Naive thymus-derived CD4-positive, alpha-beta T cell (primary cell): ENCODE measurements around the gene GORASP1. TPM values are rescaled to one million over a fixed set of nuclear protein-coding genes. Genes with fewer than 3 reads are reported as not detected.

Source experiments
- ATAC-seq: fragments of 150-1000 bp; cut with Tn5 transposase; 2 replicates; pipeline ENCODE4 v1.10.0; 2021; ENCODE audit warnings: mild to moderate bottlenecking, moderate library complexity
- CTCF ChIA-PET: fragments of 350-600 bp; sonication (Branson Sonifier 250); formaldehyde crosslinking; loops from one replicate; lab custom pipeline; 2021; ENCODE audit warnings: antibody characterized with exemption; lab: Charles Lee
- POLR2A ChIA-PET: fragments of 350-600 bp; sonication (Branson Sonifier 250); formaldehyde crosslinking; loops from one replicate; lab custom pipeline; 2021; ENCODE audit warnings: antibody characterized with exemption, inconsistent platforms; lab: Charles Lee
- DNase-seq, 9 donors: peaks; one replicate each; pipeline versions ENCODE4 v3.0.0 to v3.0.0-alpha.2; 2020 to 2022; ENCODE audit warnings: mixed read lengths in 1 of 9
- H3K27ac ChIP-seq: one replicate; pipeline ENCODE4 v1.7.0; 2013; ENCODE audit warnings: mild to moderate bottlenecking, low read depth, low read length, moderate library complexity
- H3K27me3 ChIP-seq, 2 donors: one replicate each; pipeline ENCODE4 v1.7.0; 2013; ENCODE audit warnings: low read length in 2 of 2, mild to moderate bottlenecking in 2 of 2, moderate library complexity in 2 of 2; ENCODE audit not compliant: control insufficient read depth in 2 of 2, insufficient read depth in 2 of 2
- H3K36me3 ChIP-seq, 3 experiments: 1 replicate in 2 of 3; 2 replicates in 1 of 3; pipeline ENCODE4 v1.7.0; 2013; ENCODE audit warnings: low read length in 3 of 3, mild to moderate bottlenecking in 3 of 3, moderate library complexity in 1 of 3; ENCODE audit not compliant: insufficient read depth in 3 of 3, control insufficient read depth in 2 of 3
- H3K4me1 ChIP-seq, 2 donors: one replicate each; pipeline ENCODE4 v1.7.0; 2013; ENCODE audit warnings: low read length in 2 of 2, mild to moderate bottlenecking in 2 of 2, moderate library complexity in 1 of 2; ENCODE audit not compliant: control insufficient read depth in 2 of 2, insufficient read depth in 2 of 2
- H3K4me3 ChIP-seq: 2 replicates; pipeline ENCODE4 v1.7.0; 2013; ENCODE audit warnings: mild to moderate bottlenecking, low read length
- H3K9me3 ChIP-seq, 3 experiments: 1 replicate in 2 of 3; 2 replicates in 1 of 3; pipeline ENCODE4 v1.7.0; 2013; ENCODE audit warnings: low read length in 3 of 3; ENCODE audit not compliant: control insufficient read depth in 2 of 3
- H3K27ac Mint-ChIP-seq, 9 donors: one replicate each; pipeline ENCODE4 v1.8.0; 2020 to 2022; ENCODE audit warnings: mixed read lengths in 9 of 9, mild to moderate bottlenecking in 8 of 9, moderate library complexity in 5 of 9, inconsistent platforms in 2 of 9
- H3K27me3 Mint-ChIP-seq, 5 donors: one replicate each; pipeline ENCODE4 v1.8.0; 2021 to 2022; ENCODE audit warnings: mixed read lengths in 5 of 5, mild to moderate bottlenecking in 1 of 5
- H3K36me3 Mint-ChIP-seq, 5 donors: one replicate each; pipeline ENCODE4 v1.8.0; 2020 to 2022; ENCODE audit warnings: mixed read lengths in 5 of 5, mild to moderate bottlenecking in 3 of 5, inconsistent platforms in 1 of 5
- H3K4me1 Mint-ChIP-seq, 7 donors: one replicate each; pipeline ENCODE4 v1.8.0; 2020 to 2022; ENCODE audit warnings: mixed read lengths in 7 of 7, mild to moderate bottlenecking in 3 of 7, inconsistent platforms in 1 of 7
- H3K4me3 Mint-ChIP-seq, 10 donors: one replicate each; pipeline ENCODE4 v1.8.0; 2020 to 2022; ENCODE audit warnings: mild to moderate bottlenecking in 10 of 10, mixed read lengths in 10 of 10, moderate library complexity in 6 of 10, inconsistent platforms in 2 of 10
- H3K9me3 Mint-ChIP-seq, 11 donors: one replicate each; pipeline ENCODE4 v1.8.0; 2020 to 2022; ENCODE audit warnings: mixed read lengths in 11 of 11, mild to moderate bottlenecking in 4 of 11, inconsistent platforms in 1 of 11, moderate library complexity in 1 of 11
- intact Hi-C, 2 donors: fragments of 100-400 bp; cut with micrococcal nuclease; formaldehyde crosslinking; loops; one replicate each; pipeline ENCODE4 v1.15.1; 2023
- microRNA-seq: library from miRNA; unstranded; fragments of <30 nt; microRNA quantifications from one replicate; pipeline ENCODE4 v1.2.0, GENCODE V29; 2022; ENCODE audit warnings: borderline microRNAs expressed
- polyA plus RNA-seq, 2 donors: library from polyadenylated mRNA; unstranded; fragments of 300-500 nt; fragmentation: Illumina TruSeq; gene quantifications; one replicate each; pipeline ENCODE4 v1.2.3, GENCODE V29; 2021
- total RNA-seq, 6 experiments: library from RNA in 5 of 6; stranded (reverse) in 5 of 6; gene quantifications; 1 replicate in 5 of 6; 2 replicates in 1 of 6; pipeline ENCODE4 v1.2.3 and lab custom pipeline; 2021 to 2026

Gene GORASP1
- total and polyA plus RNA-seq, 7 experiments from 2014 or later: 14.8 to 58.5 (median 43.5) TPM

DNA sequence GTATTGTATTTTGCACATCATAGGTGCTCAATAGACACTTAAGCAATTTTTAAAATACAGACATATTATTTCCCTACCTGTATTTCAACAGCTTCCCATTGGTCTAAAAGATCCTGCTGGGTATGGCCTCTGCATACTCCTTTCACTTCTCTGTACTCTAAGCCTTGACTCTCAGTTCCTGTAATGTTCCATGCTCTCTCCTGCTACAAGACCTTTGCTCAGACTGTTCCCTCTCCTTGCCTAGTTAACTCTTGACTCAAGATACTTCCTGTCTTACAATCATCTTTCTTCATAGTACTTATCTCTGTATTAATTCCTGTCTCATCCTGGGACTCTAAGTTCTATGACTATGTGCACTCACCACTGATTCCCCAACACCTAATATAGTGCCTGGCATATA lies 57.4 kb downstream of the GORASP1 start:
- intact Hi-C loops: loop anchor here (2.0 to 10.0 kb wide), 7 partner anchors 403 to 1475 kb away; partner anchors contain the start of genes OXSR1 (in 2 of the 2), ACAA1 (in 1 of the 2), DLEC1 (in 1 of the 2) and MYD88 (in 1 of the 2)
- Mint-ChIP-seq H3K9me3 (peaks cover 0 to 4% (median 0%) of the 10 kb centered on the region in 11 donors), H3K27me3 (peaks cover 0 to 6% (median 0%) of the 10 kb centered on the region in 5 donors), H3K4me1 (peaks cover 24 to 69% (median 60%) of the 10 kb centered on the region in 7 donors), H3K27ac (peak overlapping the region in 8 of 9 donors; percentile 53 to 91 (median 76)), H3K4me3 (peak overlapping the region in 9 of 10 donors; percentile 2 to 65 (median 22)), H3K36me3 (peaks cover 0 to 5% (median 0%) of the 10 kb centered on the region in 5 donors)
- ATAC-seq (no peak), DNase-seq (no peak)
- Histone ChIP-seq H3K4me3 (no peak overlapping the region), H3K4me1 (peaks cover 7 to 16% of the 10 kb centered on the region in 2 donors), H3K27ac (peak overlapping the region; percentile 30), H3K36me3 (peaks cover 0 to 4% (median 0%) of the 10 kb centered on the region in 3 experiments), H3K9me3 (no peaks in the 10 kb centered on the region), H3K27me3 (no peaks in the 10 kb centered on the region)
- ChIA-PET CTCF (interaction anchor here (0.6 to 0.8 kb wide), 2 partner anchors 8 to 50 kb away, joined by 3 read pairs; no protein-coding TSS in a partner anchor), POLR2A (interaction anchor here (1.5 kb wide), 1 partner anchor 357 kb away, joined by 3 read pairs; no protein-coding TSS in a partner anchor)

Small RNA genes lying within 50 kb of the gene (microRNA-seq; reads per million reads assigned to microRNA genes)
- gene MIR6822: not detected

Other genes with a start within 250 kb of the GORASP1 start
- under 1 TPM; 0.07 to 0.32 (median 0.19) TPM for gene SCN11A, start 55.7 kb downstream of the GORASP1 start, total RNA-seq
- not detected for gene SCN11A, start 55.7 kb downstream of the GORASP1 start, polyA plus RNA-seq
- gene WDR48, start 55.6 kb downstream of the GORASP1 start, total RNA-seq: 10 to 100 TPM; 46.7 to 97.7 (median 68.0) TPM
- 10 to 100 TPM; 37.5 to 46.6 TPM for gene WDR48, start 55.6 kb downstream of the GORASP1 start, polyA plus RNA-seq
- 1 to 10 TPM; 2.8 to 9.7 (median 5.3) TPM for gene TTC21A, start 53 bp upstream of the GORASP1 start, total RNA-seq
- under 1 TPM; 0.37 to 0.63 TPM for gene TTC21A, start 53 bp upstream of the GORASP1 start, polyA plus RNA-seq
- 100 to 1,000 TPM in 2 of 5 experiments, 10 to 100 TPM in 3; 13.7 to 319 (median 22.9) TPM for gene CSRNP1, start 46.0 kb upstream of the GORASP1 start, total RNA-seq
- gene CSRNP1, start 46.0 kb upstream of the GORASP1 start, polyA plus RNA-seq: 10 to 100 TPM in 1 of 2 donors, 1 to 10 TPM in 1; 9.8 to 12.1 TPM
- gene XIRP1, start 85.0 kb upstream of the GORASP1 start, total RNA-seq: under 1 TPM in 1 of 5 experiments, not detected in 4; 0.07 TPM
- gene XIRP1, start 85.0 kb upstream of the GORASP1 start, polyA plus RNA-seq: not detected
- gene CX3CR1, start 172.4 kb upstream of the GORASP1 start, total RNA-seq: 10 to 100 TPM in 1 of 5 experiments, 1 to 10 TPM in 2, under 1 TPM in 2; 0.54 to 66.6 (median 3.3) TPM
- gene CX3CR1, start 172.4 kb upstream of the GORASP1 start, polyA plus RNA-seq: 1 to 10 TPM; 1.0 to 1.1 TPM
- 10 to 100 TPM in 1 of 5 experiments, 1 to 10 TPM in 1, under 1 TPM in 1, not detected in 2; 0.43 to 10.7 (median 1.3) TPM for gene CCR8, start 222.1 kb upstream of the GORASP1 start, total RNA-seq
- gene CCR8, start 222.1 kb upstream of the GORASP1 start, polyA plus RNA-seq: not detected